Measurements from ENCODE around the gene AGAP3.

AGAP3 gene

GRCh38 chr7:151133986-151134742 is 47.9 kb downstream of the AGAP3 start:
- H3K4me3 ChIP-seq (ENCODE audit: low read depth, low read length), result no peak overlapping the region
- DNase-seq (ENCODE audit: low read depth), result no peak
- TF ChIP-seq MYC (IDR thresholded peaks at IDR 0.05; ENCODE audit: low read depth, low read length) (no peak), POLR2A (IDR thresholded peaks at IDR 0.05; ENCODE audit: extremely low read depth, insufficient read length) (no peak), CTCF (IDR thresholded peaks at IDR 0.05; ENCODE audit: low read depth, low read length) (no peak)
- TF ChIP-seq, protein P1, sequence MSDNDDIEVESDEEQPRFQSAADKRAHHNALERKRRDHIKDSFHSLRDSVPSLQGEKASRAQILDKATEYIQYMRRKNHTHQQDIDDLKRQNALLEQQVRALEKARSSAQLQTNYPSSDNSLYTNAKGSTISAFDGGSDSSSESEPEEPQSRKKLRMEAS (IDR thresholded peaks at IDR 0.05; ENCODE audit: low read depth, low read length), result no peak

DNA sequence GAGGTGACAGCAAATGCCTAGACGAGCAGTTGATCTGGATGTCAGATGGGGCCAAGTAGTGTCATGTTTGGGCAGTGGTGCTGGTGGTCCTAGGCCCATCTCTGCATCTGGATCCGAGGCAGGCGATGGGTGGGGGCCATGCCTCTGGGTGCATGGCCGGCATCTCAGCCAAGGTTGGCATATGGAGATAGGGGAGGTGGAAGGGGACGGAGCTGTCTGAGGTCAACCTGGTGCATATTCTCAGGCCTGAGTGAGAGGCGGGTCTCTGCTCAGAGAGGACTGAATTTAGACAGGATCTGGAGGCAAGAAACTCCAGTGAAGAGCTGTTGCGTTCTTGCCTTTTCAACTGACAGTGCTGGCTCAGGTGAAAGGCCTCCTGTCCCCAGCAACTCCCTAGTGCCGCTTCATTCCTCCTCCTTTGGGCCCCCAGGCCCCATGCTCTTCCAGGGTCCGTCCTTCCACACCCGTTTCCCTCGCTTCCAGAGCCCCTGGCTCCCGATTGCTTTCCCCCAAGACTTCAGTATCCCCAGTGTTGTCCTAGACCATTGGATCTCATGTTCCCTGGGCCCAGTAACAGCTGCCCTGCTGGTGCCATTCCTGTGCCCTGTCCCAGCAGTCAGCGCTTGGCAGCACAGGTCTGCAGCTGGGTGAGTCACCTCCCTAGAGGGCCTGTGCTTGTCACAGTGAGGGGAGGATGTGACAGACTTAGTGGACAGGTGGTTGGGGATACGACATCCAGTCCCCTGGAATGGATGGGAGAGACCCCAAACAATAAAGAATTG is 48.7 kb downstream of the AGAP3 start:
- TF ChIP-seq POLR2A (IDR thresholded peaks at IDR 0.05; ENCODE audit: extremely low read depth, insufficient read length) (no peak), MYC (IDR thresholded peaks at IDR 0.05; ENCODE audit: low read depth, low read length) (no peak), CTCF (IDR thresholded peaks at IDR 0.05; ENCODE audit: low read depth, low read length) (no peak)
- TF ChIP-seq, protein P1 (IDR thresholded peaks at IDR 0.05; ENCODE audit: low read depth, low read length), result no peak
- H3K4me3 ChIP-seq (ENCODE audit: low read depth, low read length), result no peak overlapping the region
- no peak for DNase-seq (ENCODE audit: low read depth)

DNA sequence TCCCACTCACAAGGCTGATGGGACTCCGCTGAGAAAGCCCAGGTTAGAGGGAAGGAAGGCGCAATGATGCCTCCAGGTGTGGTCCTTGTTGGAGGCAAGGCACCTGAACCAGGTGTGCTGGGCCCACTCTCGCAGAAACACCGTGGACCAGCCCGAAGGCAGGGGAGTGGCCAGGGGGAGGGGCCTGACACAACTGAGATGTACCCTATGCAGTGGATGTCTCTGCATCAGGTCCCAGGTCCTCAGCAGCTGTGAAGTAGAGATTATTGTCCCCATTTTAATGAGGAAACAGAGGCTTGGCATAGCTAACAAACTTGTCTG is 49.2 kb downstream of the AGAP3 start:
- H3K4me3 ChIP-seq (ENCODE audit: low read depth, low read length), result no peak overlapping the region
- no peak for DNase-seq (ENCODE audit: low read depth)
- TF ChIP-seq MYC (IDR thresholded peaks at IDR 0.05; ENCODE audit: low read depth, low read length), result no peak
- no peak for TF ChIP-seq CTCF (IDR thresholded peaks at IDR 0.05; ENCODE audit: low read depth, low read length)
- no peak for TF ChIP-seq POLR2A (IDR thresholded peaks at IDR 0.05; ENCODE audit: extremely low read depth, insufficient read length)
- TF ChIP-seq, protein P1 (IDR thresholded peaks at IDR 0.05; ENCODE audit: low read depth, low read length), result no peak

DNA sequence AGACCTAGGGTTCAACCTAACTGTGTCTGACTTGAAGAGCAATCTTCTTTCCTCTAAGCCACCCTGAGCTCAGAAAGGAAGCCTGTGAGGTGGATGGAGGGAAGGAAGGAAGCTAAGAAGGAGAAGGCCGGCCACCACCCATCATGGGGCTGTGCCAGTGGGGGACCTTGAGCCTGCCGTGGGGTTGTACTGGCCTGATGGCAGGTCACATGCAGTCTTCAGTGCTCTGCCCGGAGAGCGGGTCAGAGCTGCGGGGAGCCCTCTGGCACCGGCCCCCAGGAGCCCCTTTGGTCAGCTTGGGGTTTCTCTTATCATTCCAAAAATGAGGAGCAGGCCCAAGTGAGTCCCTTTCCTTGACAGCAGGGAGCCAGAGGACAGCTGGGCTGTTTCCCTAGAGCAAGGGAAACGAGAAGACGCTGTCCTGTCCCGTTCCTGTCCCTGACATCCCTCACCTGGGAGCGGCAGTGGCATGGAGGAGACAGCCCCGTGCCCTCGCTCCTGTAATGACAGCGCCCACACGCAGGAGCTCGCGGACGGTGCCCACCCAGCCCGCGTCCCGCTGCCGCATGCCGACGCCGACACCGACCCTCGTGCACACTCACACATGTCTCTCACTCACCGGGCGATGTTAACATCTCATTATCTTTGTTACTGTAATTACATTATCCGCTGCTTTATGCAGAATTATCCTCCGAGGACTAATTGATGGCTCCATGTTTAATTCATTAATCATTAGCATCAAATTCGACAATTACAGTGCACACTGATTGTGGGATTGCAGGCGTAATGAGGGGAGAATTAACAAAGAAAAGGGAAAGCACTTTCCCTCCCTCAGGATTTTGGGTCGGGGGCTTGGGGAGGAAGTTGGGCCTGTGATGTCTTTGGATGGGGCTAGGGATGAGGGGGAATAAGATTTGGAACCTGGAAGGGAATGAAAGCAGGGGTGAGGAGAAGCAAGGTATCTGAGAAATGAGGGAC is 49.9 kb downstream of the AGAP3 start:
- TF ChIP-seq CTCF (IDR thresholded peaks at IDR 0.05; ENCODE audit: low read depth, low read length), result no peak
- TF ChIP-seq, protein P1 (IDR thresholded peaks at IDR 0.05; ENCODE audit: low read depth, low read length), result no peak
- no peak overlapping the region for H3K4me3 ChIP-seq (ENCODE audit: low read depth, low read length)
- DNase-seq (ENCODE audit: low read depth), result no peak

GRCh38 chr7:151137076-151137675 is 50.9 kb downstream of the AGAP3 start:
- no peak for TF ChIP-seq CTCF (IDR thresholded peaks at IDR 0.05; ENCODE audit: low read depth, low read length)
- TF ChIP-seq POLR2A (IDR thresholded peaks at IDR 0.05; ENCODE audit: extremely low read depth, insufficient read length), result no peak
- TF ChIP-seq MYC (IDR thresholded peaks at IDR 0.05; ENCODE audit: low read depth, low read length), result no peak
- TF ChIP-seq, protein P1 (IDR thresholded peaks at IDR 0.05; ENCODE audit: low read depth, low read length), result no peak
- DNase-seq (ENCODE audit: low read depth), result no peak
- no peak overlapping the region for H3K4me3 ChIP-seq (ENCODE audit: low read depth, low read length)
